Esophagus muscularis mucosa (tissue), 3 donors: ENCODE results near the gene FRMD1.

Experiments
- CTCF ChIP-seq, 3 experiments: fragments of 200-600 bp in 2 of 3; fragments of 450-650 bp in 1 of 3; sonication (generic) in 2 of 3; IDR thresholded peaks; one replicate each; pipeline ENCODE4 v1.5.1; 2017 to 2019; ENCODE audit warnings: antibody characterized with exemption in 3 of 3, mild to moderate bottlenecking in 2 of 3, moderate library complexity in 1 of 3
- POLR2A ChIP-seq: fragments of 450-650 bp; IDR thresholded peaks from one replicate; pipeline ENCODE4 v1.6.1; 2017; ENCODE audit warnings: antibody characterized with exemption, moderate library complexity, mild to moderate bottlenecking, low read depth
- POLR2AphosphoS5 ChIP-seq, 2 donors: sonication (generic); formaldehyde crosslinking; IDR thresholded peaks; one replicate each; pipeline ENCODE4 v1.6.1; 2017; ENCODE audit warnings: antibody characterized with exemption in 2 of 2

- TF ChIP-seq POLR2A, result no peak
- TF ChIP-seq CTCF (IDR thresholded peaks at IDR 0.05), result no peak
- no peak for TF ChIP-seq POLR2AphosphoS5 (IDR thresholded peaks at IDR 0.05)
Observed at GRCh38 chr6:168042426-168043192, 36.4 kb downstream of the FRMD1 start.
